Subcutaneous adipose tissue (tissue), 4 donors: ENCODE measurements around the gene ELK4. TPM values are rescaled to one million over a fixed set of nuclear protein-coding genes. Genes with fewer than 3 reads are reported as not detected.

Experiments
- small RNA-seq: library from RNA; depleted of rRNA; stranded (forward); fragments of <200 nt; gene quantifications from one replicate; pipeline ENCODE3, GENCODE V24; 2016
- total RNA-seq, 4 donors: library from RNA; depleted of rRNA; stranded (reverse); fragments of >200 nt; gene quantifications; one replicate each; pipeline ENCODE4 v1.1.0, GENCODE V29; 2016
- TF ChIP-seq, protein P1 (sequence below): fragments of 450-650 bp; IDR thresholded peaks from one replicate; pipeline ENCODE4 v1.5.1; 2016; ENCODE audit warnings: low read depth, mild to moderate bottlenecking, control low read depth, antibody characterized with exemption, moderate library complexity

The ELK4 gene
- total RNA-seq, 4 donors from 2014 or later: 25.8 to 42.2 (median 29.6) TPM

- TF ChIP-seq, protein P1, sequence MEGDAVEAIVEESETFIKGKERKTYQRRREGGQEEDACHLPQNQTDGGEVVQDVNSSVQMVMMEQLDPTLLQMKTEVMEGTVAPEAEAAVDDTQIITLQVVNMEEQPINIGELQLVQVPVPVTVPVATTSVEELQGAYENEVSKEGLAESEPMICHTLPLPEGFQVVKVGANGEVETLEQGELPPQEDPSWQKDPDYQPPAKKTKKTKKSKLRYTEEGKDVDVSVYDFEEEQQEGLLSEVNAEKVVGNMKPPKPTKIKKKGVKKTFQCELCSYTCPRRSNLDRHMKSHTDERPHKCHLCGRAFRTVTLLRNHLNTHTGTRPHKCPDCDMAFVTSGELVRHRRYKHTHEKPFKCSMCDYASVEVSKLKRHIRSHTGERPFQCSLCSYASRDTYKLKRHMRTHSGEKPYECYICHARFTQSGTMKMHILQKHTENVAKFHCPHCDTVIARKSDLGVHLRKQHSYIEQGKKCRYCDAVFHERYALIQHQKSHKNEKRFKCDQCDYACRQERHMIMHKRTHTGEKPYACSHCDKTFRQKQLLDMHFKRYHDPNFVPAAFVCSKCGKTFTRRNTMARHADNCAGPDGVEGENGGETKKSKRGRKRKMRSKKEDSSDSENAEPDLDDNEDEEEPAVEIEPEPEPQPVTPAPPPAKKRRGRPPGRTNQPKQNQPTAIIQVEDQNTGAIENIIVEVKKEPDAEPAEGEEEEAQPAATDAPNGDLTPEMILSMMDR: no peak
Observed at GRCh38 chr1:205567716-205568115, 64.1 kb downstream of the ELK4 start.

DNA sequence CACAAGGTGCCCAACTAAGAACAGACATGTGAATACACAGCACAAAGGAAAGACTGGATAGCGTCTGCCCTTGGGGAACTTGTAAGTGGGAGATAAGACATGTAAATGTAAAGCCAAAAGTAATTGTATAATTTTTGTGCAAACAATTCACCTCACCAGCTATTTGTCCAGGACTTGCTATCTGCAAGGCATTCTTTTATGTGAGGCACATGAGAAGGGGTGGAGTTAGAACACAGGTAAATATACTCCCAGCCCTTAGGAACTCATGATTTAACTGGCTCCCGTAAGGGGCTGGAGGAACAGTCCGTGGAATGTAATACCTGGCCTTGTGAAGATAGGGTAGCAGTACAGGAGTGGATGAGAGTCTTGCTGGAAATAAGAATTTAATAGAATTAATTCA, 66.0 kb downstream of the ELK4 start:
- TF ChIP-seq, protein P1: no peak

DNA sequence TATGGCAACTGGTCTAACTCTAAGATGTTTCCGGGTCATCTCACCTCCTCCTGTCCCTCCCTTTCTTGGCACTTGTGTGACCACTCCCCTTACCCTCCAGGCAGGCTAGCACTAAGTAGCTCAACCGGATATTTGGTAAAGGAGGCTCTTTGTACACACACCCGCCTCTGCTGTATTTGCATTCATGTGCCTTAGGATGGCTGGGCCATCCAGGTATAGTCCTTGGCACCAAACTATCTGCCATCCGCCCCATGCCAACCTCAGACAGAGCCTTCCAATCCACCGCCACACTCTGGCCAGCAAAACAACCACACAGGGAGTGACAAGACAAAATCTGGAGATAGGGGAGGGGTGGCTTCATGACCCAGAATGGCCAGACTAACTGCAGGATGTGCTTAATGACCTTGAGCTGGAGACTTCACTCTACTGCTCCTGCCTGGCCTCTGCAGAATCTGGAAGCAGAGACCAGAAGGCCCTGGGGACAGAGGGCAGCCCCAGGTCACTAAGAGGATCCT, 67.8 kb downstream of the ELK4 start:
- TF ChIP-seq, protein P1: no peak

DNA sequence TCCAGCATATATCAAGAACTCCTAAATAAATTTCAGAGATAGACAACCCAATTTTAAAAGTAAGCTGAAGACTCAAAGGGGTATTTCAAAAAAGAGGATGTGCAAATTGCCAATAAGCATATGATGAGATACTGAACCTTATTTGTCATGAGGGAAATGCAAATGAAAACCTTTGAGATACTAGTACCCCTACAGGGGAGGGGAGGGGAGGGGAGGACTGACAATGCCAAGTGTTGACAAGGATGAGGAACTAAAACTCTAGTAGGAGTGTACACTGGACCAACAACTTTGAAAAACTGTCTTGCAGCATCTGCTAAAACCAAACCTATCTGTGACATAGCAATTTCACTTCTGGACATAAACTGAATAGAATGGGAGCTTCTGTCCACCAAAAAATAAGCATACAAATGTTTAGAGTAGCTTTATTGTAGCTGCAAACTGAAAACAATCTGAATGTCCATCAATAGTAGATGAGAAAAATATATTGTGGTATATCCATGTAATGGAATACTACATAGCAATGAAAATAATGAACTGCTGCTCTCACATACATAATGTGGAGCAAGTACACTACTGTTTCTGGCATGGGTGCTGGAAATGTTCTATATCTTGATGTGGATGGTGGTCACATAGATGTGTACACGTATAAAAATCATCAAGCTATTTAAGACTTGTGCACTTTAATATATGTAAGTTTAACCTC, 70.2 kb downstream of the ELK4 start:
- TF ChIP-seq, protein P1: no peak

Small RNAs within 50 kb of the gene (small RNA-seq; reads per million reads assigned to genes)
- gene RNU2-19P: not detected
- gene RNU6-418P: not detected

Other genes with a start within 250 kb of the ELK4 start
- not detected for gene LEMD1, start 210.0 kb downstream of the ELK4 start, total RNA-seq
- not detected for gene BLACAT1, start 176.0 kb downstream of the ELK4 start, total RNA-seq
- 1 to 10 TPM; 1.6 to 7.8 (median 2.4) TPM for gene CDK18, start 127.3 kb downstream of the ELK4 start, total RNA-seq
- 1 to 10 TPM in 2 of 4 donors, under 1 TPM in 1, not detected in 1; 0.66 to 3.2 (median 1.3) TPM for gene SLC45A3, start 48.5 kb upstream of the ELK4 start, total RNA-seq
- gene NUCKS1, start 118.2 kb upstream of the ELK4 start, total RNA-seq: 100 to 1,000 TPM in 1 of 4 donors, 10 to 100 TPM in 3; 60.2 to 111 (median 74.3) TPM
- 10 to 100 TPM; 22.8 to 30.6 (median 24.9) TPM for gene RAB29, start 143.5 kb upstream of the ELK4 start, total RNA-seq
- gene SLC41A1, start 181.2 kb upstream of the ELK4 start, total RNA-seq: 10 to 100 TPM; 10.3 to 23.2 (median 15.6) TPM
- under 1 TPM in 1 of 4 donors, not detected in 3; 0.17 TPM for gene PM20D1, start 218.1 kb upstream of the ELK4 start, total RNA-seq